Measurements from ENCODE around the gene ARHGEF28. TPM values are rescaled to one million over a fixed set of nuclear protein-coding genes. Genes with fewer than 3 reads are reported as not detected.

ARHGEF28 gene
- total and polyA plus RNA-seq, 9 of the 15 experiments (the other 6 are each of a cell fraction or from before 2014, with no cell fraction given), result 0.27 TPM; not detected in 8

DNA sequence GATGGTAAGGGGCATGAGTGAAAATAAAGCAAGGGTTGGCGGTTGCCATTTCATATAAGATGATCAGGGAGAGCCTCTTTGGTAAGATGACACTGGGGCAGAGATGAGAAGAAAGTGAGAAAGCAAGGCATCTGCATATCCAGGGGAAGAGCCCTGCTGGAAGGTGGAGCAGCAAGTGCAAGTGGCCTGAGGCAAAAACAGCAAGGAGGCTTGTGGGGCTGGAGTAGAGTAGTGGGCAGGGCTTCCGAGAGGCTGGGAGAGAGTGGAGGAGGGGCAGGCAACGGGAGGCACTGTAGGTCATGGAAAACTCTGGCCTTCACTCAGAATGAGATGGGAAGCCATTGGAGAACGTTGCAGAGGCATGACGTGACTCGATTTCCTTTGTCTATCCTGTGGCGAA is 199.2 kb downstream of the ARHGEF28 start (continued):
- TF ChIP-seq, protein P1, sequence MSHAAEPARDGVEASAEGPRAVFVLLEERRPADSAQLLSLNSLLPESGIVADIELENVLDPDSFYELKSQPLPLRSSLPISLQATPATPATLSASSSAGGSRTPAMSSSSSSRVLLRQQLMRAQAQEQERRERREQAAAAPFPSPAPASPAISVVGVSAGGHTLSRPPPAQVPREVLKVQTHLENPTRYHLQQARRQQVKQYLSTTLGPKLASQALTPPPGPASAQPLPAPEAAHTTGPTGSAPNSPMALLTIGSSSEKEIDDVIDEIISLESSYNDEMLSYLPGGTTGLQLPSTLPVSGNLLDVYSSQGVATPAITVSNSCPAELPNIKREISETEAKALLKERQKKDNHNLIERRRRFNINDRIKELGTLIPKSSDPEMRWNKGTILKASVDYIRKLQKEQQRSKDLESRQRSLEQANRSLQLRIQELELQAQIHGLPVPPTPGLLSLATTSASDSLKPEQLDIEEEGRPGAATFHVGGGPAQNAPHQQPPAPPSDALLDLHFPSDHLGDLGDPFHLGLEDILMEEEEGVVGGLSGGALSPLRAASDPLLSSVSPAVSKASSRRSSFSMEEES (CRISPR knock-in tag; IDR thresholded peaks at IDR 0.05), result no peak
- TF ChIP-seq FOXA3 (CRISPR knock-in tag; conservative IDR thresholded peaks at IDR 0.05 in 1 of 2, IDR thresholded peaks at IDR 0.05 in 1 of 2), result no peak
- TF ChIP-seq BCOR (IDR thresholded peaks at IDR 0.05), result no peak
- no peak for TF ChIP-seq PREB (CRISPR knock-in tag; IDR thresholded peaks at IDR 0.05)
- no peak for TF ChIP-seq ZNF830 (CRISPR knock-in tag; IDR thresholded peaks at IDR 0.05)

- Histone ChIP-seq H3K9me3 (replicated peaks; ENCODE audit: control insufficient read depth, insufficient read depth, low read depth, low read length) (no peaks in the 10 kb centered on the region), H3K27me3 (ENCODE audit: control insufficient read depth in 2 of 2, insufficient read depth in 2 of 2, low read length in 2 of 2) (peaks cover 0 to 5% of the 10 kb centered on the region in 2 experiments; a peak in 3 of 5 replicates), H3K27ac (ENCODE audit: extremely low read depth, low read depth, low read length) (no peak overlapping the region), H3K36me3 (ENCODE audit: control insufficient read depth, insufficient read depth, low read length) (no peaks in the 10 kb centered on the region), H3K4me3 (no peak overlapping the region), H3K9ac (ENCODE audit: insufficient read depth in 1 of 2, low read depth in 2 of 2, low read length in 2 of 2) (no peak overlapping the region), H3K79me2 (ENCODE audit: control insufficient read depth, insufficient read depth, low read length) (no peaks in the 10 kb centered on the region), H2AFZ (ENCODE audit: low read depth, low read length) (no peak overlapping the region), H3K4me1 (replicated peaks in 1 of 2; ENCODE audit: control insufficient read depth in 2 of 2, insufficient read depth in 2 of 2, low read length in 2 of 2) (no peaks in the 10 kb centered on the region), H4K20me1 (replicated peaks; ENCODE audit: control insufficient read depth, insufficient read depth, low read length) (no peaks in the 10 kb centered on the region), H3K9me1 (ENCODE audit: control insufficient read depth, insufficient read depth, low read length) (no peaks in the 10 kb centered on the region), H3K4me2 (ENCODE audit: insufficient read depth, low read length) (no peak overlapping the region)
- ATAC-seq (no peak), FAIRE-seq (no peak), DNase-seq (ENCODE audit: extremely low read depth in 1 of 4, low spot score in 3 of 4) (no peak)
- BruUV-seq (replicated peaks), result no TSS peak
- intact Hi-C loops (cut with micrococcal nuclease), result no loop called here
- POLR2A ChIA-PET, result interaction anchor here (1.9 kb wide), 1 partner anchor 9 kb away, joined by 4 read pairs; no protein-coding TSS in a partner anchor
- CTCF ChIA-PET (ENCODE audit: low intra/inter-chr PET ratio), result no interaction called here
- in situ Hi-C loops (cut with MboI), result no loop called here
- TF ChIP-seq ZKSCAN3 (CRISPR knock-in tag; IDR thresholded peaks at IDR 0.05), result no peak
- TF ChIP-seq ZNF778 (CRISPR knock-in tag; IDR thresholded peaks at IDR 0.05), result no peak
- no peak for TF ChIP-seq ZNF592 (IDR thresholded peaks at IDR 0.05)
- TF ChIP-seq, protein P2, sequence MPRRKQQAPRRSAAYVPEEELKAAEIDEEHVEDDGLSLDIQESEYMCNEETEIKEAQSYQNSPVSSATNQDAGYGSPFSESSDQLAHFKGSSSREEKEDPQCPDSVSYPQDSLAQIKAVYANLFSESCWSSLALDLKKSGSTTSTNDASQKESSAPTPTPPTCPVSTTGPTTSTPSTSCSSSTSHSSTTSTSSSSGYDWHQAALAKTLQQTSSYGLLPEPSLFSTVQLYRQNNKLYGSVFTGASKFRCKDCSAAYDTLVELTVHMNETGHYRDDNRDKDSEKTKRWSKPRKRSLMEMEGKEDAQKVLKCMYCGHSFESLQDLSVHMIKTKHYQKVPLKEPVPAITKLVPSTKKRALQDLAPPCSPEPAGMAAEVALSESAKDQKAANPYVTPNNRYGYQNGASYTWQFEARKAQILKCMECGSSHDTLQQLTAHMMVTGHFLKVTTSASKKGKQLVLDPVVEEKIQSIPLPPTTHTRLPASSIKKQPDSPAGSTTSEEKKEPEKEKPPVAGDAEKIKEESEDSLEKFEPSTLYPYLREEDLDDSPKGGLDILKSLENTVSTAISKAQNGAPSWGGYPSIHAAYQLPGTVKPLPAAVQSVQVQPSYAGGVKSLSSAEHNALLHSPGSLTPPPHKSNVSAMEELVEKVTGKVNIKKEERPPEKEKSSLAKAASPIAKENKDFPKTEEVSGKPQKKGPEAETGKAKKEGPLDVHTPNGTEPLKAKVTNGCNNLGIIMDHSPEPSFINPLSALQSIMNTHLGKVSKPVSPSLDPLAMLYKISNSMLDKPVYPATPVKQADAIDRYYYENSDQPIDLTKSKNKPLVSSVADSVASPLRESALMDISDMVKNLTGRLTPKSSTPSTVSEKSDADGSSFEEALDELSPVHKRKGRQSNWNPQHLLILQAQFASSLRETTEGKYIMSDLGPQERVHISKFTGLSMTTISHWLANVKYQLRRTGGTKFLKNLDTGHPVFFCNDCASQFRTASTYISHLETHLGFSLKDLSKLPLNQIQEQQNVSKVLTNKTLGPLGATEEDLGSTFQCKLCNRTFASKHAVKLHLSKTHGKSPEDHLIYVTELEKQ (CRISPR knock-in tag; IDR thresholded peaks at IDR 0.05), result no peak
Measured at GRCh38 chr5:73825736-73826135, 199.7 kb downstream of the ARHGEF28 start.
